ENCODE results near the gene RGS10.

The RGS10 gene

GRCh38 chr10:119500821-119501220, 41.7 kb downstream of the RGS10 start:
- TF ChIP-seq ZFX (IDR thresholded peaks at IDR 0.05; ENCODE audit: borderline replicate concordance) (no peak), CTCF (IDR thresholded peaks at IDR 0.05) (no peak)
- no peak overlapping the region for H3K27ac ChIP-seq

- TF ChIP-seq CTCF (IDR thresholded peaks at IDR 0.05), result no peak
- TF ChIP-seq ZFX (IDR thresholded peaks at IDR 0.05; ENCODE audit: borderline replicate concordance), result no peak
- H3K27ac ChIP-seq, result no peak overlapping the region
Measured at GRCh38 chr10:119500123-119500795, 42.3 kb downstream of the RGS10 start.

- TF ChIP-seq ZFX (IDR thresholded peaks at IDR 0.05; ENCODE audit: borderline replicate concordance) (no peak), CTCF (IDR thresholded peaks at IDR 0.05) (no peak)
- H3K27ac ChIP-seq, result no peak overlapping the region
Measured at GRCh38 chr10:119499677-119500002, 42.9 kb downstream of the RGS10 start.

- TF ChIP-seq CTCF (IDR thresholded peaks at IDR 0.05) (no peak), ZFX (IDR thresholded peaks at IDR 0.05; ENCODE audit: borderline replicate concordance) (no peak)
- no peak overlapping the region for H3K27ac ChIP-seq
Measured at GRCh38 chr10:119498889-119499676, 43.4 kb downstream of the RGS10 start.

- H3K27ac ChIP-seq, result no peak overlapping the region
- TF ChIP-seq CTCF (IDR thresholded peaks at IDR 0.05), result no peak
- no peak for TF ChIP-seq ZFX (IDR thresholded peaks at IDR 0.05; ENCODE audit: borderline replicate concordance)
Measured at GRCh38 chr10:119497243-119497642, 45.3 kb downstream of the RGS10 start.

- no peak overlapping the region for H3K27ac ChIP-seq
- TF ChIP-seq ZFX (IDR thresholded peaks at IDR 0.05; ENCODE audit: borderline replicate concordance) (no peak), CTCF (IDR thresholded peaks at IDR 0.05) (no peak)
Measured at GRCh38 chr10:119496273-119496672, 46.2 kb downstream of the RGS10 start.

GRCh38 chr10:119495545-119495944, 47.0 kb downstream of the RGS10 start:
- TF ChIP-seq CTCF (IDR thresholded peaks at IDR 0.05) (no peak), ZFX (IDR thresholded peaks at IDR 0.05; ENCODE audit: borderline replicate concordance) (no peak)
- no peak overlapping the region for H3K27ac ChIP-seq
